HUES6 (cell line): ENCODE measurements around the gene CALML5.

Experiments used
- H3K27ac ChIP-seq: 2 replicates; pipeline ENCODE4 v1.7.0; 2013; ENCODE audit warnings: low read depth, mild to moderate bottlenecking, low read length, inconsistent platforms
- H3K27me3 ChIP-seq: 2 replicates; pipeline ENCODE4 v1.6.1; 2013; ENCODE audit warnings: low read length; ENCODE audit not compliant: control insufficient read depth, insufficient read depth
- H3K36me3 ChIP-seq: 2 replicates; pipeline ENCODE4 v1.6.1; 2013; ENCODE audit warnings: low read length; ENCODE audit not compliant: control insufficient read depth, insufficient read depth
- H3K4me1 ChIP-seq: 2 replicates; pipeline ENCODE4 v1.6.1; 2013; ENCODE audit warnings: low read length; ENCODE audit not compliant: control insufficient read depth, insufficient read depth
- H3K4me3 ChIP-seq: 2 replicates; pipeline ENCODE4 v1.5.1; 2013; ENCODE audit warnings: low read depth, low read length
- H3K9ac ChIP-seq: one replicate; pipeline ENCODE4 v1.6.1; 2013; ENCODE audit warnings: mild to moderate bottlenecking, low read length
- H3K9me3 ChIP-seq: 2 replicates; pipeline ENCODE4 v1.6.1; 2013; ENCODE audit warnings: low read depth, low read length; ENCODE audit not compliant: control insufficient read depth, insufficient read depth

CALML5 gene

GRCh38 chr10:5532307-5532605 lies 32.9 kb upstream of the CALML5 start:
- H3K27me3 ChIP-seq, result no peaks in the 10 kb centered on the region
- no peak overlapping the region for H3K9ac ChIP-seq
- no peak overlapping the region for H3K27ac ChIP-seq
- no peak overlapping the region for H3K4me3 ChIP-seq
- no peaks in the 10 kb centered on the region for H3K36me3 ChIP-seq
- H3K9me3 ChIP-seq, result no peaks in the 10 kb centered on the region; the same call in 1 of the 2 replicates
- H3K4me1 ChIP-seq, result no peaks in the 10 kb centered on the region

DNA sequence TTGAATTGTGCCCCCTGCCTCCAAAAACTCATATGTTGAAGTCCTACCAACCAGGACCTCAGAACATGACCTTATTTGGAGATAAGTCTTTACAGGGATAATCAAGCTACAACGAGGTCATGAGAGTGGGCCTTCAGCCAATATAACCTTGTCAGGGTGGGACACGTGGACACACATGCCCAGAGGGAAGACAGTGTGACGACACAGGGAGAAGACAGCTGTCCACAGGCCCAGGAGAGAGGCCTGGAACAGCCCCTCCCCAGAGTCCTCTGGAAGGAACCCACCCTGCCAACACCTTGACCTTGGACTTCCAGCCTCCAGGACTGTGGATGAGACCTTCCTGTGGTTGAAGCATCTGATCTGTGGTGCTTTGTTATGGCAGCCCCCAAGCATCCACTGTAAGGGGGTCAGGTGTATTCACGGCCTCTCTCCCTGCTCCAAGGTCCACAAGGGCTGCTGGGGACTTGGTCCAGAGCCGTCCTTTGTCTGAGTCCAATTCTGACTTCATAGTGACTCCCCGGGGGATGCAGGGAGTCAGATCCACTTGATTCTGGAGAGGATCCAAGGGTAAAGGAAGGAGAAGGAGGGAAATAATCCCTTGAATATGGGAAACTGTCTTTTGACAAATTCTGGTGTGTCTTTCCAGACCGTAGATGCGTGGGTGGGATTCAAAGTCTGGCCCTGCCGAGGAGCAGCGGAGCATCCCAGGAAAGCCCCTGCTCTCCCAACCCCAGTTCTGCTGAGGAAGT lies 32.4 kb upstream of the CALML5 start:
- no peaks in the 10 kb centered on the region for H3K36me3 ChIP-seq
- no peak overlapping the region for H3K27ac ChIP-seq
- H3K4me3 ChIP-seq, result no peak overlapping the region
- no peaks in the 10 kb centered on the region for H3K27me3 ChIP-seq
- H3K9ac ChIP-seq, result no peak overlapping the region
- no peaks in the 10 kb centered on the region; the same call in 1 of the 2 replicates for H3K9me3 ChIP-seq
- no peaks in the 10 kb centered on the region for H3K4me1 ChIP-seq

DNA sequence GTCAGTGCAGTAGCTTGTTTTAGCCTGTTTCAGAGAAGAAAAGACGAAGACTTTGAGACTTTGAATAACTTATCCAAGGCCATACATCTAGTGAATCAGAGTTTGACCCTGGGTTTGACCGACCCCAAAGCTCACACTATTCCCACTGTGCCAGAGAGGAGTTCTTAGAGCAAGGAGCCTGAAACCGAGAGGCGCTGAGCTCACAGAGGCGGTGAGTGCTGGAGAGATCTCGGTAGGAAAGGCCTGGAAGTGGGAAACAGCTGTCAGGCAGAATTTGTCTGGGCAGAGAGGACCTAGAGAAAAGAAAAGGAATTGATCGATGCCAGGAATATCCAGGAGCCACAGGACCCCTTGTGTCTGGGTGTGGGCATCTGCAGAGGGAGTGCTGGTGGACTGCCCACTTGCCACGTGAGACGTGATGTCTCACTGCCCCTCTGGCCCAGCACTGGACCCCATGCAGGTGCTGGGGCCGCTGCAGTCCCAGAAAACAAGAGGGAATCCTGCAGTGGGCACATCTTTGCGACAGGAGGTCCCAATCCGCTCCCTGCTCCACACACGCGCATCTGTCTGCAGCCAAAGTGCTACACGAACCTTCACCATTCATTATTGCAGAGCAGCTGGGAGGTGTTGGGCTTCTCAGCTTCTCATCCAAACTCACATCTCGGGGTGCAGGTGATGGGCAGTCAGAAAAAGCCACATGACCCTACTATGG lies 31.6 kb upstream of the CALML5 start:
- H3K9ac ChIP-seq, result no peak overlapping the region
- no peaks in the 10 kb centered on the region for H3K4me1 ChIP-seq
- no peak overlapping the region for H3K4me3 ChIP-seq
- H3K9me3 ChIP-seq, result no peaks in the 10 kb centered on the region; the same call in 1 of the 2 replicates
- no peaks in the 10 kb centered on the region for H3K27me3 ChIP-seq
- no peak overlapping the region for H3K27ac ChIP-seq
- no peaks in the 10 kb centered on the region for H3K36me3 ChIP-seq

DNA sequence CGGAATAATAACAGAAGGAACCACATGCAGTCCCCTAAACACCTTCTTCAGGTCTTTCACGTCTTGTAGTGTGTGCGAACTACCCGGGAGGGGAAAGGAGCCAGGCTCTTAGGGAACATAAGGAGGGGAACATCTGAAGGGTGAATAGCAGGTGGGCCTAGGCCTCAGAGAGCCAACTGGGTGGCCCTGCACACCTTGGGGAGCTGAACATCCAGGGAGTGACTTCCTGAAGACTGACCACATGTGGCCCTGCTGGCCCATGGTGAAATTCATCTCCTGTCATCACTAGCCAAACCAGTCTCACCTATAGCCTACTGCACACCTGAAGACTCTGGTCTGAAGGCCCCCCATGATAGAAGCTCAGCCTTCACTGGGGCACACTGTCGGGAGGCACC lies 31.0 kb upstream of the CALML5 start:
- Histone ChIP-seq H3K4me1 (no peaks in the 10 kb centered on the region), H3K9me3 (no peaks in the 10 kb centered on the region; the same call in 1 of the 2 replicates), H3K27me3 (no peaks in the 10 kb centered on the region), H3K36me3 (no peaks in the 10 kb centered on the region), H3K27ac (no peak overlapping the region), H3K9ac (no peak overlapping the region), H3K4me3 (no peak overlapping the region)

- H3K27ac ChIP-seq, result no peak overlapping the region
- H3K36me3 ChIP-seq, result no peaks in the 10 kb centered on the region
- H3K4me3 ChIP-seq, result no peak overlapping the region
- no peak overlapping the region for H3K9ac ChIP-seq
- no peaks in the 10 kb centered on the region; the same call in 1 of the 2 replicates for H3K9me3 ChIP-seq
- H3K27me3 ChIP-seq, result no peaks in the 10 kb centered on the region
- no peaks in the 10 kb centered on the region for H3K4me1 ChIP-seq
These were observed 30.5 kb upstream of the CALML5 start for GRCh38 chr10:5529702-5530411.

- no peaks in the 10 kb centered on the region for H3K27me3 ChIP-seq
- no peak overlapping the region for H3K9ac ChIP-seq
- no peak overlapping the region for H3K27ac ChIP-seq
- H3K9me3 ChIP-seq, result no peaks in the 10 kb centered on the region; the same call in 1 of the 2 replicates
- no peak overlapping the region for H3K4me3 ChIP-seq
- H3K36me3 ChIP-seq, result no peaks in the 10 kb centered on the region
- H3K4me1 ChIP-seq, result no peaks in the 10 kb centered on the region
These were observed 29.8 kb upstream of the CALML5 start for GRCh38 chr10:5528989-5529701.

GRCh38 chr10:5527332-5528200 lies 28.2 kb upstream of the CALML5 start:
- Histone ChIP-seq H3K9ac (no peak overlapping the region), H3K9me3 (no peaks in the 10 kb centered on the region; the same call in 1 of the 2 replicates), H3K27me3 (no peaks in the 10 kb centered on the region), H3K4me3 (no peak overlapping the region), H3K27ac (no peak overlapping the region), H3K4me1 (no peaks in the 10 kb centered on the region), H3K36me3 (no peaks in the 10 kb centered on the region)

DNA sequence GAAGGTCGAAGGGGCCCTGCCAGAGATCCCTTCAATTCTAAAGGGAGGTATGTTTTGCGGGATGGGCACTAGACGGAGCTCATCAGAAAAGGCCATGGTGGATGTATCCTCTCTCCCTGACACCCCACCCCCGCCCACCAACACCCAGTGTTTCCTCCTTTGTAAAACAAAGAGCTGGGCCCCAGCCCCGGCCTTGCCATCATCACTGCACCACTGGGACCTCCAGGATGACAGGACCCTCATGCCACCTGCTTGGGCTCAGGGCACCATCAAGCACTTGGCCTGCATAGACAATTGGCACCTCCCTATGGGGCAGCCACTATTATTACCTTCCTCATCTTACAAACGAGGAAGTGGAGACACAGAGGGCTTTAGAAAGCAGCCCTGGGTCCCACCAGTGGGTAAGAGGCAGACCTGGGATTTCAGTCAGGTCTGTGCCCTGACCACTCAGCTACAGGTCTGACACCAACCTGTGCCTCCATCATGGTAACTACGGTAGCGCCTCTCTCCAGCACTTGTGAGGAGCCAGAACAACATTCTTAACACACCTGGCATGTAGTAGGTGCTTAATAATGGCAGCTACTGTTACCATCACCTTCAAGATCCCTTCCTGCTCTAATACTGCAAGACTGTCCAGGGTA lies 27.4 kb upstream of the CALML5 start:
- H3K4me3 ChIP-seq, result no peak overlapping the region
- no peaks in the 10 kb centered on the region for H3K4me1 ChIP-seq
- H3K27me3 ChIP-seq, result no peaks in the 10 kb centered on the region
- no peak overlapping the region for H3K9ac ChIP-seq
- no peak overlapping the region for H3K27ac ChIP-seq
- no peaks in the 10 kb centered on the region; the same call in 1 of the 2 replicates for H3K9me3 ChIP-seq
- H3K36me3 ChIP-seq, result no peaks in the 10 kb centered on the region

DNA sequence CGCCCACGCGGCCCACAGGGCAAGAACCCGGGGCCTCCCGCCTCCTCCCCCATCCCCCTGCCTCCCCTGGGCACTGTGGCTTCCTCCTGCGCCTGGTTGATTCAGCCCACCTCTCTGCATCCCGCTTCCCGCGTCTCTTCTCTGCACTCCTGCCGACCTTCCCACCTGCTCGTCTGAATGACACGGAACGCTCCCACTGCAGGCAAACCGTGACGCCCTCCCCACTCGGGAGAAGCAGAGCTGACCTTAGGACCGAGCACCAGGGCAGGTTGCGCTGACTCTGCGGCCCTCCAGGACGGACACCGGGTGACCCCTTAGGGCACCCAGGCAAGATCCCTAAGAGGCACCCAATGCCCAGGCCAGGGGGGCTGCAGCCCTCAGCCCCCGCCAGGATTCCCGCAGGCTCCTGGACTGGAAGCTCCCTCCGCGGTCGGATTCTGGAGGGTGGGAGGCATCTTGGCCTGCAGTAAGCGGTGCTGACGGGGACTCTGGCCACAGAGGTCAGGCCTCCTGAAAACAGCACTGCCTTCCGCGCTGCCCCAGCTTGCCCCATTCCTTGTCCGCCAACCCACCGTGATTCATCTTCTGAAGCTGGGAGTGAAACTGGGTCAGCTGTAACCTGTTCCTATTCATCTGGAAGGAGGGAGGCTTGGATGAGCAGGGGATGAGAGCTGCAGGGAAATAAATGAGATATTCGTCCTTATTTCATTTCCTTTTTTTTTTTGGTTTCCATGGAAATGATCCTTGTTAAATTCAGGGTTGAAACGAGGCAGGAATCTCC lies 26.4 kb upstream of the CALML5 start:
- Histone ChIP-seq H3K9ac (no peak overlapping the region), H3K27ac (no peak overlapping the region), H3K36me3 (no peaks in the 10 kb centered on the region), H3K4me1 (no peaks in the 10 kb centered on the region), H3K9me3 (no peaks in the 10 kb centered on the region), H3K27me3 (no peaks in the 10 kb centered on the region), H3K4me3 (no peak overlapping the region)
